PC-3 (cell line): Measurements from ENCODE around the gene TDRD7. TPM values are rescaled to one million over a fixed set of nuclear protein-coding genes. Genes with fewer than 3 reads are reported as not detected.

Experiments
- ATAC-seq: fragments of 200-7000 bp; cut with Tn5 transposase; 2 replicates; pipeline ENCODE4 v1.9.1; 2020; ENCODE audit warnings: mild to moderate bottlenecking, moderate library complexity
- BruUV-seq: library from RNA; stranded (reverse); fragments of 400-500 nt; replicated peaks from 2 replicates; lab custom pipeline; 2021; lab: Mats Ljungman, UMichigan
- CTCF ChIA-PET: fragments of 300-600 bp; sonication (Branson Sonifier 250); formaldehyde crosslinking; loops from one replicate; lab custom pipeline; 2022; ENCODE audit warnings: antibody characterized with exemption; lab: Charles Lee
- POLR2A ChIA-PET: fragments of 300-600 bp; sonication (Branson Sonifier 250); formaldehyde crosslinking; loops from one replicate; lab custom pipeline; 2022; ENCODE audit warnings: antibody characterized with exemption; ENCODE audit not compliant: unreplicated experiment; lab: Charles Lee
- DNase-seq: peaks from one replicate; pipeline ENCODE4 v3.0.0-alpha.2; 2015
- H2AFZ ChIP-seq: fragments of 300-600 bp; sonication (generic); 2 replicates; pipeline ENCODE4 v1.6.0; 2016; ENCODE audit warnings: antibody characterized with exemption, low read length
- H3F3A ChIP-seq: fragments of 300-600 bp; sonication (generic); one replicate; pipeline ENCODE4 v1.6.0; 2017; ENCODE audit warnings: antibody characterized with exemption, low read length, control low read depth, mild to moderate bottlenecking; ENCODE audit not compliant: unreplicated experiment
- H3K27ac ChIP-seq: fragments of 300-600 bp; sonication (generic); 2 replicates; pipeline ENCODE4 v1.5.1; 2016; ENCODE audit warnings: mild to moderate bottlenecking, low read length
- H3K27me3 ChIP-seq: fragments of 300-600 bp; sonication (generic); 2 replicates; pipeline ENCODE4 v1.6.1; 2016; ENCODE audit warnings: low read length, mixed read lengths
- H3K36me3 ChIP-seq: fragments of 300-600 bp; sonication (generic); 2 replicates; pipeline ENCODE4 v1.6.1; 2016; ENCODE audit warnings: low read depth, mixed run types, low read length, mixed read lengths
- H3K4me1 ChIP-seq: fragments of 300-600 bp; sonication (generic); 2 replicates; pipeline ENCODE4 v1.5.1; 2016; ENCODE audit warnings: low read length; ENCODE audit not compliant: insufficient read depth
- H3K4me2 ChIP-seq: fragments of 300-600 bp; sonication (generic); 2 replicates; pipeline ENCODE4 v1.6.0; 2016; ENCODE audit warnings: low read length
- H3K4me3 ChIP-seq: fragments of 300-600 bp; sonication (generic); 2 replicates; pipeline ENCODE4 v1.5.1; 2016; ENCODE audit warnings: mild to moderate bottlenecking, low read length, mixed read lengths
- H3K79me2 ChIP-seq: fragments of 300-600 bp; sonication (generic); 2 replicates; pipeline ENCODE4 v1.6.1; 2017; ENCODE audit warnings: low read length, mixed read lengths
- H3K9ac ChIP-seq: fragments of 300-600 bp; sonication (generic); 2 replicates; pipeline ENCODE4 v1.6.0; 2016; ENCODE audit warnings: mild to moderate bottlenecking, low read length
- H3K9me2 ChIP-seq: fragments of 300-600 bp; sonication (generic); replicated peaks from 2 replicates; pipeline ENCODE4 v1.6.1; 2016; ENCODE audit warnings: mixed run types, low read length, mixed read lengths
- H3K9me3 ChIP-seq: fragments of 300-600 bp; sonication (generic); 2 replicates; pipeline ENCODE4 v1.6.1; 2016; ENCODE audit warnings: low read length, mixed read lengths
- H4K20me1 ChIP-seq: fragments of 300-600 bp; sonication (generic); 2 replicates; pipeline ENCODE4 v1.6.1; 2016; ENCODE audit warnings: low read length, mixed read lengths
- CTCF ChIP-seq: fragments of 300-600 bp; sonication (generic); conservative IDR thresholded peaks from 2 replicates; pipeline ENCODE4 v1.5.1; 2017; ENCODE audit warnings: antibody characterized with exemption, low read depth, mild to moderate bottlenecking, low read length
- EZH2 ChIP-seq: fragments of 300-600 bp; sonication (generic); IDR thresholded peaks from one replicate; pipeline ENCODE4 v1.6.1; 2017; ENCODE audit warnings: antibody characterized with exemption, mild to moderate bottlenecking, low read length; ENCODE audit not compliant: unreplicated experiment
- EZH2phosphoT487 ChIP-seq: fragments of 300-600 bp; sonication (generic); IDR thresholded peaks from 2 replicates; pipeline ENCODE4 v1.6.1; 2018; ENCODE audit warnings: mild to moderate bottlenecking, antibody characterized with exemption, low read length, borderline replicate concordance
- intact Hi-C: fragments of 100-400 bp; cut with micrococcal nuclease; formaldehyde crosslinking; loops from 2 replicates; pipeline ENCODE4 v1.9.0; 2023
- total RNA-seq: library from RNA; depleted of rRNA; stranded (reverse); fragments of >200 nt; gene quantifications from 2 replicates; pipeline ENCODE4 v1.2.3, GENCODE V29; 2014

The TDRD7 gene
- total RNA-seq, 1 experiment from 2014 or later: 4.2 TPM

DNA sequence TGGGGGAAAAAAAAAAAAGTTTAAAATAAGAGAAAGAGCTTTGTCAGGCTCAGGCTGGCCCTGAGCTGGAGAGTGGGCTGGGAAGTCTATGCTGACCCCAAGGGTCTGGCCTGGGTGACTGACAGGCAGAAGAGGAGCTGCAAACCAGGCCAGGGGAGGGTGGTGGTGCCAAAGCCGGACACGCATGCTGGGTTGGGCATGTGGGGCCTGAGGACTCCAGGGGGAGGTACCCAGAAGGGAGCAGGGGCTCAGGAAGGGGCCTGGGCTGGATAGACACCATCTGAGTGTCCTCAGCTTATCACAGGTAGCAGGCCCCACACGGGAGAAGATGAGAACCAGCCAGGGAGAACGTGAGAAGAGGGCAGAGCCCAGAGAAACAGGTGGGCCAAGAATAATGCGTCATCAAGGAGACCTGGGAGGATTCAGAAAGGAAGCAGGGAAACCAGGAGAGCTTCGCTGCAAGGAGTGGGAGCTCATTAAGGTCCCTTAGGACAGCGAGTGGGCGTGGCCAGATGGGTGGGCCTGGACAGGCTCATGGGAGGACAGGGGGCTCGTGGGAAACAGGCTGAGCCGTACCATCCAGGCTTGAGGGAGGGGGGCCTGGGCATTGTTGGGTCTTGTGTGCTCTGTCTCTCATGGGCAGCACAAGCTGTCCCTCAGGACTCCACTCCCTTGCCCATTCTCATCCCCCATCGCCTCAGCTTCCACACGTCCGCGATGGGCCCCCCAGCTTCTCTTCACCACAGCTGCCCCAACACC, 105.6 kb downstream of the TDRD7 start:
- no TSS peak for BruUV-seq
- POLR2A ChIA-PET: no interaction called here

DNA sequence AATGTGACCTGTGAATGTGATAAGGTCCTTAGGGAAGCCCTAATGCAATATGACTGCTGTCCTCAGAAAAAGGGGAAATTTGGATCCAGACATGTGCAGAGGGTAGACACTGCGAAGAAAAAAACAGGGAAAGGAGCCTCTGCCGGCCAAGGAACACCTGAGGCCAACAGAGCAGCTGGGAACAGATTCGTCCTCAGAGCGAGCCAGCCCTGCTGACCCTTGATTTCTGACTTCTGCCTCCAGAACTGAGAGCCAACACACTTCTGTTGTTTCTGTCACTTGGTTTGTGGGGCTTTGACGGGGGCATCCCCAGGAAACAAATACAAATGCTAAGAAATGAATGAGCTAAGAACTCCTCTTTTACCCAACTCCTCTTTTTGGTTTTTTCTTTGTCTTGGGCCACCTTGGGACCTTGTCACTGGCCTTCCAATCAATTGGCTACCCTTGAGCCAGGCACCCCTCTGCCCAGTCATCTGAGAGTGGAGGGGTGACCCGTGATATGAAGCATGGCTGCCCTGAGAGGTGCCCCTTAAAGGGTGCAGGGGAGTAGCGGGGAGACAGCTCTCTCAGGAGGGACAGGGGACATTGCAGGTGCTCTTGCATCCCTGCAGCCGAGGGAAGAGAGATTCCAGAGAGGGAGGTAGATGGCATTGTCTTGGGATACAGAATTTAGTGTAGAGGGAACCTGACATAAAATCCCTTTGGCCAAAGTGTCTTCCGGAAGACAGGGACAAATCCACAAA, 106.4 kb downstream of the TDRD7 start:
- Histone ChIP-seq H3K27me3 (no peaks in the 10 kb centered on the region), H4K20me1 (no peaks in the 10 kb centered on the region), H3K27ac (peak overlapping the region; percentile 31; the same call in 1 of the 2 replicates), H3K9me2 (no peaks in the 10 kb centered on the region), H3K9ac (no peak overlapping the region), H3K4me3 (no peak overlapping the region), H3K79me2 (no peaks in the 10 kb centered on the region), H3F3A (no peaks in the 10 kb centered on the region), H3K4me1 (peaks cover 13% of the 10 kb centered on the region), H3K9me3 (no peaks in the 10 kb centered on the region), H3K36me3 (no peaks in the 10 kb centered on the region), H3K4me2 (peak overlapping the region; percentile 77), H2AFZ (no peak overlapping the region)
- CTCF ChIA-PET: no interaction called here
- BruUV-seq: no TSS peak
- POLR2A ChIA-PET: interaction anchor here (0.7 kb wide), 1 partner anchor 660 kb away, joined by 3 read pairs; no protein-coding TSS in a partner anchor
- TF ChIP-seq EZH2phosphoT487: no peak
- TF ChIP-seq EZH2: no peak
- no peak for TF ChIP-seq CTCF
- ATAC-seq (no peak; the same call in 1 of the 2 replicates), DNase-seq (no peak)
- intact Hi-C loops: no loop called here

More for the DNA sequence above, 105.6 kb downstream of the TDRD7 start:
- H3K36me3 ChIP-seq: no peaks in the 10 kb centered on the region
- H4K20me1 ChIP-seq: no peaks in the 10 kb centered on the region
- no peak overlapping the region for H3K27ac ChIP-seq
- H3K27me3 ChIP-seq: no peaks in the 10 kb centered on the region
- DNase-seq (no peak), ATAC-seq (no peak)
- H3K79me2 ChIP-seq: no peaks in the 10 kb centered on the region
- no peak overlapping the region for H3K4me3 ChIP-seq
- H3K4me2 ChIP-seq: no peak overlapping the region
- H3K9me3 ChIP-seq: no peaks in the 10 kb centered on the region
- H3K9me2 ChIP-seq: no peaks in the 10 kb centered on the region
- no peaks in the 10 kb centered on the region for H3F3A ChIP-seq
- no peak overlapping the region for H2AFZ ChIP-seq
- H3K9ac ChIP-seq: no peak overlapping the region
- TF ChIP-seq CTCF (no peak), EZH2 (no peak), EZH2phosphoT487 (no peak)
- CTCF ChIA-PET: no interaction called here
- H3K4me1 ChIP-seq: peaks cover 13% of the 10 kb centered on the region
- intact Hi-C loops: no loop called here

- Histone ChIP-seq H3K79me2 (no peaks in the 10 kb centered on the region), H2AFZ (peak overlapping the region; percentile 93), H3K4me2 (peak overlapping the region; percentile 77), H3K9me2 (no peaks in the 10 kb centered on the region), H3K27me3 (no peaks in the 10 kb centered on the region), H3K4me3 (peak overlapping the region; percentile 42), H3K4me1 (peaks cover 13% of the 10 kb centered on the region), H3F3A (no peaks in the 10 kb centered on the region), H4K20me1 (no peaks in the 10 kb centered on the region), H3K36me3 (no peaks in the 10 kb centered on the region), H3K27ac (peak overlapping the region; percentile 60), H3K9me3 (no peaks in the 10 kb centered on the region), H3K9ac (peak overlapping the region; percentile 44)
- BruUV-seq: no TSS peak
- POLR2A ChIA-PET: interaction anchor here (0.7 kb wide), 1 partner anchor 661 kb away, joined by 3 read pairs; no protein-coding TSS in a partner anchor
- TF ChIP-seq CTCF: no peak
- no peak for TF ChIP-seq EZH2
- TF ChIP-seq EZH2phosphoT487: no peak
- peak; percentile 97 for ATAC-seq
- CTCF ChIA-PET: no interaction called here
- intact Hi-C loops: no loop called here
- peak; percentile 80 for DNase-seq
Observed at GRCh38 chr9:97518909-97519307, 107.0 kb downstream of the TDRD7 start.
